OCI-LY7 (cell line): ENCODE data around the gene PIBF1.

Source experiments
- CTCF ChIP-seq: fragments of 200-600 bp; sonication (generic); conservative IDR thresholded peaks from 2 replicates; pipeline ENCODE4 v1.5.1; 2014; ENCODE audit warnings: mild to moderate bottlenecking, antibody characterized with exemption, low read length, moderate library complexity, mixed read lengths
- EZH2phosphoT487 ChIP-seq: fragments of 200-600 bp; sonication (generic); IDR thresholded peaks from 2 replicates; pipeline ENCODE4 v1.6.1; 2018; ENCODE audit warnings: low read depth, borderline replicate concordance, mild to moderate bottlenecking, mixed run types, antibody characterized with exemption, low read length, moderate library complexity, mixed read lengths

- TF ChIP-seq EZH2phosphoT487, result no peak; the same call in 1 of the 2 replicates
- TF ChIP-seq CTCF, result no peak
Observed at GRCh38 chr13:73059460-73060250, 277.7 kb downstream of the PIBF1 start.
